D721Med (cell line): ENCODE data around the gene TNFRSF13B.

Experiments
- DNase-seq: peaks from one replicate; pipeline ENCODE4 v3.0.0; 2011; ENCODE audit warnings: low spot score; ENCODE audit not compliant: insufficient read length
- FAIRE-seq: peaks from 2 replicates; lab custom pipeline; 2011; peaks lifted over from hg19 to GRCh38; lab: Jason Lieb, UNC
- TF ChIP-seq, protein P1 (sequence below): IDR thresholded peaks from 2 replicates; pipeline ENCODE4 v1.5.1; 2012; ENCODE audit warnings: mild to moderate bottlenecking, control low read depth; ENCODE audit not compliant: insufficient read depth; ENCODE audit errors: missing control alignments

Gene TNFRSF13B

DNA sequence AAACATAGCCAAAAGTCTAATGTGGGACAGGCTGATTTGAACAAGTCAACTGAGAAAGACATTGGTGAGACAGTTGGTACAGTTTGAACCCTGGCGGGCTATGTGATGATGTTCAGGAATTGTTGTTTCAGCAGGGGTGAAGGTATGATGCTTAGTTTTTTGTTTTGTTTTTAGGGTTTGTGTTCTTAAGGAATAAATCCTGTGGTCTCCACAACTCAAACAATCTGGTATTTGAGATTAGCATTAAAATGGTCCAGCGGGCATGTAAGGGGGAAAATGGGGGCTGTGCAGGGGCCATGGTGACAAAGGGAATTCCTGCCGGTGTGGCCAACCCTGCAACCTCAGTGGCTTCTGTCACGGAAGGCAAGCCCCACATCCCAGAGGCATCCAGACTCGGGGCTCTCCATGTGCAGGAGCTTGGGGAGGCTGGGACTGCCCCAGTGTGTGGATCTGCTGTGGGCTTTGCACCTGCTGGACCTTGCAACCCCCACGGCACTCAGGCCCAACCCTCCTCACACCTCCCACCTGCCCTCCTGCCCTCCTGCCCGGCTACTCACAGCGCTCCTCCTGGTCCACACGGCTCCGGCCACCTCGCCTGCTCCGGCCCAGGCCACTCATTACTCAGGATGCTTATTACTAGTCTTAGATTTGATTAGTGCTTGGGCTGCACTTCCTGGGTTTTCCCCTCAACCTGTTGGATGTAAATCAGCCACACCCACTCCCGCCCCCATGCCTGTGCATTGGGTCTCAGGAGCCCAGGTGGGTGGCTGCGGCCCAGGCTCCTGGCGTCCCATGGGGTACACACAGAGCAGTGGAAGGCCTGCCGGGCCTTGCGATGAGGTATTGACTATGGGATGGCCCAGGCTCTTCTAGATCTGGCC lies at the start of gene TNFRSF13B:
Gene TNFRSF13B (minus strand): TSS at position 661 of the 881 bp plus-strand sequence. CDS start 43 bp downstream, at position 618.
- FAIRE-seq (no peak), DNase-seq (no peak)
- TF ChIP-seq, protein P1, sequence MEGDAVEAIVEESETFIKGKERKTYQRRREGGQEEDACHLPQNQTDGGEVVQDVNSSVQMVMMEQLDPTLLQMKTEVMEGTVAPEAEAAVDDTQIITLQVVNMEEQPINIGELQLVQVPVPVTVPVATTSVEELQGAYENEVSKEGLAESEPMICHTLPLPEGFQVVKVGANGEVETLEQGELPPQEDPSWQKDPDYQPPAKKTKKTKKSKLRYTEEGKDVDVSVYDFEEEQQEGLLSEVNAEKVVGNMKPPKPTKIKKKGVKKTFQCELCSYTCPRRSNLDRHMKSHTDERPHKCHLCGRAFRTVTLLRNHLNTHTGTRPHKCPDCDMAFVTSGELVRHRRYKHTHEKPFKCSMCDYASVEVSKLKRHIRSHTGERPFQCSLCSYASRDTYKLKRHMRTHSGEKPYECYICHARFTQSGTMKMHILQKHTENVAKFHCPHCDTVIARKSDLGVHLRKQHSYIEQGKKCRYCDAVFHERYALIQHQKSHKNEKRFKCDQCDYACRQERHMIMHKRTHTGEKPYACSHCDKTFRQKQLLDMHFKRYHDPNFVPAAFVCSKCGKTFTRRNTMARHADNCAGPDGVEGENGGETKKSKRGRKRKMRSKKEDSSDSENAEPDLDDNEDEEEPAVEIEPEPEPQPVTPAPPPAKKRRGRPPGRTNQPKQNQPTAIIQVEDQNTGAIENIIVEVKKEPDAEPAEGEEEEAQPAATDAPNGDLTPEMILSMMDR = no peak

DNA sequence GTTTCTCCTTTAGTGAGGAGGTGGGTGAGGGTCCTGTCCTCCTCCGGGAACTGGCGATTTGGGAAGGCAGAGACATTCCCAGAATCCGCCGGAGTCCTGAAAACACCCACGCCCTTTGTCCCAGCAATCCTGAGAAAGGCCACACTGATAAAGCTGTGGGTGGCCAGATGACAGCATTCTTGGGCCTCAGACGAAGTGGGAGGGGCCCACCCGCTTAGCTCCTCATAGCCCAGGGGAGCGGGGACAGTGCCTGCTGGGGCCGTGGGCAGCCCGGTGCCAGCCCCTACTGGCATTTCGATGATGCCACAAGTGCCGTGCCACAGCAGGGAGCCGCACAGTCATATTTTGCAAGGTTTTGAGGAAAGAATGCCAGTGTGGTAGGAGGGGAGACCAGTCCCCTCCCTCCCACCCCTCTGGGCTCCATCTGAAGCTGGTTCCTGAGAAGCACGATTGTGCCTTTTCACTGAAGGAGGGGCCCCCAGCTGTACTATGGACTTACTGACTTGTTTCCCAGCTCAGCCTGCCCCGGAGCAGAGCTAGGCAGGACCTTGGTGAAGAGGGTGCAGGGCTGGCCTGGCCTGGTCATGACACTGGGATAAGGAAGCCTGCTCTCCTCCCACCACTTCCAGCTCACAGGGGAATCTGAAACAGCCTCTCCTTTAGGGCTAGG lies 49.4 kb upstream of the TNFRSF13B start:
- FAIRE-seq (no peak), DNase-seq (no peak)
- TF ChIP-seq, protein P1 = no peak

DNA sequence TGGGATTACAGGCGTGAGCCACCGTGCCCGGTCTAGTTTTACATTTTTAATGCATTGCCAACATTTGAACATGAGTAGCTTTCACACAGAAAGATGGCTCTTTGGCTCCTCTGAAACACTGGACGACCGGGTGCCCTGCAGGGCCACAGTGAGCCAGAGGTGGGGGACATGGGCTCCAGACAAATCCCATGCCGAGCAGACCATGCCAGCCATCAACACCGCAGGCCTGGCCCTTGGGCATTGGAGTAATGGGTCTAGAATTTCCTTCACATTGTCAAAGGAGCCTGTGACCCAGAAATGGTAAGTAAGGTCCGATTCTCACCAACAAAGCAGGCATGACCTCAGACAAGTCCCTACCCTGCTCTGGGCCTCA lies 48.9 kb upstream of the TNFRSF13B start:
- TF ChIP-seq, protein P1 = no peak
- no peak for DNase-seq
- FAIRE-seq = no peak

DNA sequence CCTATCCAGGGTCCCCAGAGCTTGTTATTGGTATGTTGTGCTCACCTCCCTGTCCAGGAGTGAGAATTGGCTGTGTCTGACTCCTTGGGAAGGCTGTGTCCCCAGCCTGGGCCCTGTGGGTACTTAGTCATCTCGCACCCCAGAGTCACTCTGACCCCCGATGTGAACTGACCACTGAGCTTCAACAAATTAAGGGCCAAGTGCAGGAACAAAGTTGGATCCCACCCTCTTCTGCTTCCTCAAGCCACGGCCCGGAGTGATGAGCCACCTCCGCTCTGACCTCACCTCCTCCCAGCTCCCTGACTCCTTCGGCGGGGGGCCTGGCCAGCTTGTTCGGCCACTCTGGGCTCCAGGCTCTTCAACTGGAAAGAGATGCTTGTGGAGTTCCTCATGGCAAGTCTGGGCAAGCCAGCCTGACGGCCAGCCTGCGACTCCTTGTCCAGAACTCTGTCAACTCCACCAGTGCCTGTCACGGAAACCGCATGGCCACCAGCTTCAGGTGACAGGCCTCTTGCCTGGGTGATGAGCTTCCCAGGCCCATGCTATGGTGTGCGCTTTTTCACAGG lies 48.1 kb upstream of the TNFRSF13B start:
- no peak for FAIRE-seq
- DNase-seq = no peak

DNA sequence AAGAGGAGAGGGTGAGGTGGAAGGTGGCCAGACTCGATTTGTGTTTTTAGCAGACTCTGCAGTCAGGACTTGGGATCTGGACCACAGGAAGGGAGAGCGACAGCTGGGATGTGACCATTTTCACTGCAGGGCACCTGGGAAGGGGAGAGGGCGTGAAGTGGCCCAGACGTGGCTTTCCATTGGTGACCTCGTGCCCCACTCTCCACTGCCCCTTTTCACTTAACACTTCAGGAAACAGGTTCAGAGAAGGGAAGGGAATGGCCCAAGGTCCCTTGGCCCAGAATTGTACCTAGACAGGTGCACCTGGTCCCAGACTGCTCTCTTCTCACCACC lies 47.5 kb upstream of the TNFRSF13B start:
- no peak for FAIRE-seq
- no peak for DNase-seq

More for the DNA sequence above, 48.1 kb upstream of the TNFRSF13B start:
- TF ChIP-seq, protein P1 = no peak

DNA sequence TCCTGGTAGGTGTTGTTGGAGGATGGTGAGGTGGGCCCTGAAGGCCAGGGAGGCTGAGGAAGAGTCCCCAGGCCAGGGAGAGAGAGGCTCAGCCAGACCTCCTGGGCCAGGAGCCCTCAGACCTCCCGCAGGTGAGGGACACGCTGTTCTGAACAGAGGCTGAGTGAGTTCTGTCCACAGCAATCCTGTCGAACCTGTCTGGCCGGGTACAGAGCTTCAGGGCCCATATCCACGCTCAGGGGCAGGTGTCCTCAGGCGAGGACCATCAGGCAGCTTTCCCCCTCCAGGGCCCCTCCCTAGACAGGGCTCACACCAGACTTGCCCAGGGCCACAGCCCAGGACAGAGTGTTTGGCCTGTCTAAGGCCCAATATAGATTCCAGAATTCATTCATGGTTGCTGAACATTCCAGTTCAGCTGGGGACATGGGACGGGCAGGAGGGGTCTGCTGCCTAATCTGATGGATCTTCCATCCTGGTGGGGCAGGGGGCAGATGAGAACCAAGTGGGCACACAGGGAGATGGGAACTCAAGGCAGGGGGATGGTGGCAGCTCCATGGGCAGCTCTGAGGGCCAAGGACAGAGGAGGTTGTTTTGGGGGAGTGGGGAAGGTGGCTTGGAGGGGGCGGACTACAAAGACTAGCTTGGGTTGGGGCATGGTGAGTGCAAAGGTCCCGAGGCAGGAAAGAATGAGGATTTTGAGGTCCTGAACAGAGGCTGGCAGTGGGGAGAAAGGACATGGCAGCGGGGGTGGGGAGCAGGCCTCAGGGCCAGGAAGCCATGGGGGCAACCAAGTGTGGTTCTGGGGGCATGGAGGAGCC lies 46.9 kb upstream of the TNFRSF13B start:
- TF ChIP-seq, protein P1 = no peak
- DNase-seq = no peak
- no peak for FAIRE-seq

More for the DNA sequence above, 47.5 kb upstream of the TNFRSF13B start:
- TF ChIP-seq, protein P1 = no peak
